ENCODE data around the gene FRAT1.

Gene FRAT1

DNA sequence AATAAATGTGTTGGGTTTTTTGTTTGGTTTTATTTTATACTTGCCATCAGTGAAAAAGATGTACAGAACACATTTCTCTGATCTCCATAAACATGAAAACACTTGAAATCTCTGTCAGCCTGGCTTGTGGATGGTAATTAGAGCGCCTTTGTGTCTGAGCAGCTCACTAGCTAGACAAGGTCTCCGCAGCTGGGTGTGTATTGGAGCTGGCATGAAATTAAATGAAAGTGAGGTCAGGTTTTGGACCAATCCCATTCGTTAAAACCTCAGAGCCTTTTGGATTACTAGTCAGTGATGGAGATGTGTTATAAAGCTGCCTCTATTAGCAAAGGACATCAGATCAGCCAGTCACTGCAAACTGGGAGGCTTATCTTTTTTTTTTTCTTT, 2.7 kb downstream of the FRAT1 start:
- H3K4me3 ChIP-seq (ENCODE audit: low read depth, low read length) = no peak overlapping the region
- TF ChIP-seq CTCF (IDR thresholded peaks at IDR 0.05; ENCODE audit: low read depth, low read length) = no peak

DNA sequence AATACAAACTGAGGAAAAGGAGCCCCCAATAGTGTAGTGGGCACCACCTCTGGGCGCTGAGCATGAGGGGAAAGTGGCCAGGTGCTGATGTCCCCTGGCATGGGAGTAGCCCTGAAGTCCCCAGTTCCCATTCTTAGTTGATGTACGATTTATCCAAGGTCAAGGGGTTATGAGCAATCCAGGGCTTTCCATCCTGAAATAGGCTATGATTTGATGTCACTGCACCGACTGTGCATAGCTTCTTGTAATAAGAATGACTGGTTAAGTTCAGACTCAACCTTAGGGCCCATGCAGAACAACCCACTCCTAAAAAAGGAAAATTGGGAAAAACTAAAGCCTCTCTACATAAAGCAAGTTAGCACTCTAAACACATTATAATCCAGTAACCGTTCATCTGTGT, 4.4 kb downstream of the FRAT1 start:
- no peak overlapping the region for H3K4me3 ChIP-seq (ENCODE audit: low read depth, low read length)
- no peak for TF ChIP-seq CTCF (IDR thresholded peaks at IDR 0.05; ENCODE audit: low read depth, low read length)

DNA sequence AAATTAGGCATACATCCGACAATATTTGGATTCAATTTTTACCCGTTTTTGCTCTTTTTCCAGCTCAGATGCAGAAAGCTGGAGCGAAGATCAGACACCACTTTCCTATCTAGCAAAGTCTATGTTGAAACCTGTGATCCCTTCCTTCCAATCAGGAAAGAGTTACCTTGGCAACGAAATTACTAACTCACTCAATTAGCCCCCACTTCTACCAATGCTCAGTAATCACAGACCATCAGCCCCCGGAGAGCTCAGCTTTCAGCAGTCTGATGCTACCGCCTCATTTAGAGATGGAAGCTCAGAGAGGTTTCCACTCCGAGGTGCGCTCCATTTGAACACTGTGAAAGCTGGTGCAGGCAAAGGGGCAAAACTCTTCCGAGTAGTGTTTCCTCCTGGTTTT, 6.7 kb downstream of the FRAT1 start:
- no peak overlapping the region for H3K4me3 ChIP-seq (ENCODE audit: low read depth, low read length)
- TF ChIP-seq CTCF (IDR thresholded peaks at IDR 0.05; ENCODE audit: low read depth, low read length) = no peak

DNA sequence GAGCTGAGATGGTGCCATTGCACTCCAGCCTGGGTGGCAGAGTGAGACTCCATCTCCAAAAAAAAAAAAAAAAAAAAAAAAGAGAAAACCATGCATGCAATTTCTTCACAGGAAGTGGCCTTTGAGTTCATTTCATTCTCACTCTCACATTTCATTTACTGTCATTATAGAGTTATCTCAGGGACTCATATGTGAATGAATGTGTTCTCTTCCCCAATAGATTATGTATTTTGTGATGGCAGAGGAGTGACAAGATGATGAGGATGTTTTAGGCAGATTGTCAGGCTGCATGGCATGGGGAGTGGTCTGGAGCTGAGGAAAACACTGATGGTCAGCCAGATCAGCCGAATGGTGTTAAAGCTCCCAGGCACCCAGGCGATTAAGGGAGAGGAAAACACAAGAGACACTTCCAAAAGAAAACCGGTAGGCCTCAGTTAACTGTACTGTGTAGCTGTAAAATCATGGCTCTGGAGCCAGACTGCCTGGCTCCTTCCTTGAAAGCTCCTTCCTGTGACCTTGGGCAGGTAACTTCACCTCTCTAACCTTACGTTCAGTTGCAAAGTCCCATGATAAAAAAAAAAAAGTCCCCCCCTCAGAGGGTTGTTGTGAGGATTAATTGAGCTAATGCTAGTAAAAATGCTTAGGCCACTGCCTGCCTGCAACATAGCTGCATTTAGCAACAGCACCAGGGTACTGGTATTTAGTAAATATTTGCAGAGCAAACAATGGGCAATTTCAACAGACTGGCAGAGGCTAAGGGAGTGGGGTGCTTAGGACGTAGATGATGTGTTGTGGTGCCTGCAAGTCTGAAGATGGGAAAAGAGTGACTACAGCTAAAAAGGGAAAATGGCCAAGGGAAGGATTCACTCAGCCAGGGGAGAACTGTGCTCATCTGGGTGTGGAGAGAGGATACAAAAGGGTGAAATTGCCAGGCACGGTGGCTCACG, 8.6 kb downstream of the FRAT1 start:
- H3K4me3 ChIP-seq (ENCODE audit: low read depth, low read length) = no peak overlapping the region
- no peak for TF ChIP-seq CTCF (IDR thresholded peaks at IDR 0.05; ENCODE audit: low read depth, low read length)

GRCh38 chr10:97328646-97329453, 9.8 kb downstream of the FRAT1 start:
- no peak overlapping the region for H3K4me3 ChIP-seq (ENCODE audit: low read depth, low read length)
- no peak for TF ChIP-seq CTCF (IDR thresholded peaks at IDR 0.05; ENCODE audit: low read depth, low read length)

DNA sequence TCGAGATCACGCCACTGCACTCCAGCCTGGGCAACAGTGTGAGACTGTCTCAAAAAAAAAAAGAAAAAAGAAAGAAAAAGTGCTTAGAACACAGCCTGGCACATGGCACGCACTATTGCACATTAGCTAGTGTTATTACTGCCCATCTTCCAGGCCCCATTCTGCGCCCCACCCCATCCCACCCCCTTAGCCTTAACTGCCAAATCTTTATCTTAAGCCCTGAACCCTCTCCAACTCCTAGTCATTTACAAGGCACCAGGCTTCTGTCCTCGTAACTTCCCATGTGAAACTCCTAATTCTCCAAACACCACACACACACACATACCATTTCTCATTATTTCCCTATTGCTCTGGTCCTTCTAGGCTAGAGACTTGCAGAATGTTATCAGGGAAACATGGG, 10.7 kb downstream of the FRAT1 start:
- no peak for TF ChIP-seq CTCF (IDR thresholded peaks at IDR 0.05; ENCODE audit: low read depth, low read length)
- no peak overlapping the region for H3K4me3 ChIP-seq (ENCODE audit: low read depth, low read length)

Data from WI38 (cell line).